Measurements from ENCODE around the gene COQ4.

DNA sequence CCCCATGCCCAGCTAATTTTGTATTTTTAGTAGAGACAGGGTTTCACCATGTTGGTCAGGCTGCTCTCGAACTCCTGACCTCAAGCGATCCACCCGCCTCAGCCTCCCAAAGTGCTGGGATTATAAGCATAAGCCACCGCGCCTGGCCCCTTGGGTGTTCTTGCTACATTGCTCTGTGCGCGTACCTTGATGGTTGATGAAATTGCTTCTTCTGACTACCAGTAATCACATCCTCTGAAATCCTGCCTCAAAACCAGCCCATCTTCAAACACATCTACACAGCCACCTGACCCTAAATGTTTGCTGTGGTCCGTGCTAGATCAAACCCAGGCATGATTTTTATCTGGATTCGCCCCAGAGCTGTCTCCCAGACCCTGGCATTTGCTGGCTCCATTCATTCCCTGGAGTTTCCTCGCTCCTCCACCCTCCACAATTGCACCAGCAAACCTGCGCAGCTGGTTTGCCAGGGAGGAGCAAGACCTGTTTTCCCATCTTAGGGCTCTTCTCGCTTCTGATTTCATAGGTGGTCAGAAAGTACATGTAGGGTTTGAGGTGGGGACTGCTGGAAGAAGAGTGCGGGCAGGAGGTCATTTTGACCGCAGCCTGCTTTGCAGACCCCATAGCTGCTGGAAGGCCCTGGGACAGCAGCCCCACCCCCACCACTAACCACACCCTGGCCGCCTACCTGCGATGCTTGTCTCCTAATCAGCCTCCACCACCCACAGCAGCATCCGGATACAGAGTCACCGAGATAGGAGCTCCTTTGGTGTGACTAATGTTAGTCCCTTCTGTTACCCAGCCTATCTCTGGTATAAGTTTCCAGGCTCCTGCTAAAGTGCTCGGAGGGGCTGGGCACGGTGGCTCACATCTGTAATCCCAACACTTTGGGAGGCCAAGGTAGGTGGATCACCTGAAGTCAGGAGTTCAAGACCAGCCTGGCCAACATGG is 23.8 kb upstream of the COQ4 start:
- TF ChIP-seq, protein P1, sequence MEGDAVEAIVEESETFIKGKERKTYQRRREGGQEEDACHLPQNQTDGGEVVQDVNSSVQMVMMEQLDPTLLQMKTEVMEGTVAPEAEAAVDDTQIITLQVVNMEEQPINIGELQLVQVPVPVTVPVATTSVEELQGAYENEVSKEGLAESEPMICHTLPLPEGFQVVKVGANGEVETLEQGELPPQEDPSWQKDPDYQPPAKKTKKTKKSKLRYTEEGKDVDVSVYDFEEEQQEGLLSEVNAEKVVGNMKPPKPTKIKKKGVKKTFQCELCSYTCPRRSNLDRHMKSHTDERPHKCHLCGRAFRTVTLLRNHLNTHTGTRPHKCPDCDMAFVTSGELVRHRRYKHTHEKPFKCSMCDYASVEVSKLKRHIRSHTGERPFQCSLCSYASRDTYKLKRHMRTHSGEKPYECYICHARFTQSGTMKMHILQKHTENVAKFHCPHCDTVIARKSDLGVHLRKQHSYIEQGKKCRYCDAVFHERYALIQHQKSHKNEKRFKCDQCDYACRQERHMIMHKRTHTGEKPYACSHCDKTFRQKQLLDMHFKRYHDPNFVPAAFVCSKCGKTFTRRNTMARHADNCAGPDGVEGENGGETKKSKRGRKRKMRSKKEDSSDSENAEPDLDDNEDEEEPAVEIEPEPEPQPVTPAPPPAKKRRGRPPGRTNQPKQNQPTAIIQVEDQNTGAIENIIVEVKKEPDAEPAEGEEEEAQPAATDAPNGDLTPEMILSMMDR (IDR thresholded peaks at IDR 0.05 in 4 of 5, conservative IDR thresholded peaks at IDR 0.05 in 1 of 5) = no peak
- no peak for TF ChIP-seq POLR2A (IDR thresholded peaks at IDR 0.05)
